HG03442 (cell line): Measurements from ENCODE around the gene SWSAP1.
"Not testable (repeated sequence)": the region's sequence is repeated elsewhere in the genome, so short reads cannot be mapped to it uniquely, and the experiment has no call there.

Source experiments
- ATAC-seq: cut with Tn5 transposase; IDR thresholded peaks from one replicate; pipeline ENCODE4 v1.9.1; 2021; ENCODE audit warnings: mild to moderate bottlenecking, moderate library complexity; ENCODE audit not compliant: unreplicated experiment

Gene SWSAP1

GRCh38 chr19:11354102-11354501 lies 20.4 kb upstream of the SWSAP1 start:
- not testable (repeated sequence) for ATAC-seq

DNA sequence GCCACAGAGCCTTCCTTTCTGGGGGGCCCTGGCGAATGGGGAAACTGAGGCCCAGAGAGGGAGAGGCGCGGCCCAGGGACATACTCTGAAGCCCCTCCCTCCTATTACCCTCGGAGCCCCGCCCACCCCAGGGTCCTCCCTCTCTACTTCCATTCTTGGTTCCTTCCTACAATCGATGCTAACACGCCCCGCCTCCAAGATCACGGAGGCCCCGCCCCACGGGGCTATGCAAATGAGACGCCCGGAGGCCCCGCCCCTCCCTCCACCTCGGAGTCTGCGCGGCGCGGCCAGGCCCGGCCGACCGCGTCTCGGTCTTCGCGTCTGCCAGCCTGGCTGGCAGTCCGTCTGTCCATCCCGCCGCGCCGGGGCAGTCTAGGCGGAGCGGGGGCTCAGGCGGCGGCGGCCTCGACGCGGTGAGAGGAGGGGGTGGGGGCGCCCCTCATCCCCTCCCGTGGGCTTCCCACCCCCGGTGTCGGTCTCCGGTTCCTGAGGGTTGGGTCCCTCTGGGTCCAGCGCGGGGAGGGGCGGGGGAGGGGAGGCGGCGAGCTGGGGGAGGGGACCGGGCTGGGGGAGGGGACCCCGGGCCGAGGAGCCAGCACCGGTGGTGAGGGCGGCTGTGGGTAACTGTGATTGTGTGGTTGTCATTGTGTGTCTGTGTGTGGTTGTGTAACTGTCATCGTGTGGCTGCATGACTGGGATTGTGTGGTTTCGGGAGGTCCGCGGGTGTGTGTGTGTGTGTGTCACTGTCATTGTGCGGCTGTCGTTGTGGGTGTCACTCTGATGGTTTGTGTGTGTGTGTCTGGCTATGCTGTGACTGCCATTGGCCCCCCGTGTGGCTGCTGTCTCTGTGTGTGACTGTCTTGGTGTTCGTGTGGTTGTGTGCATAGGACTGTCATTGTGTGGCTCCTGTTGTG lies 19.0 kb upstream of the SWSAP1 start, which contains the start of gene PLPPR2:
TSS of gene PLPPR2 (plus strand) at position 273 of the 914 bp plus-strand sequence. CDS start 2,242 bp downstream, outside the sequence.
- ATAC-seq = no peak

GRCh38 chr19:11356074-11356397 lies 18.4 kb upstream of the SWSAP1 start:
- ATAC-seq = no peak

DNA sequence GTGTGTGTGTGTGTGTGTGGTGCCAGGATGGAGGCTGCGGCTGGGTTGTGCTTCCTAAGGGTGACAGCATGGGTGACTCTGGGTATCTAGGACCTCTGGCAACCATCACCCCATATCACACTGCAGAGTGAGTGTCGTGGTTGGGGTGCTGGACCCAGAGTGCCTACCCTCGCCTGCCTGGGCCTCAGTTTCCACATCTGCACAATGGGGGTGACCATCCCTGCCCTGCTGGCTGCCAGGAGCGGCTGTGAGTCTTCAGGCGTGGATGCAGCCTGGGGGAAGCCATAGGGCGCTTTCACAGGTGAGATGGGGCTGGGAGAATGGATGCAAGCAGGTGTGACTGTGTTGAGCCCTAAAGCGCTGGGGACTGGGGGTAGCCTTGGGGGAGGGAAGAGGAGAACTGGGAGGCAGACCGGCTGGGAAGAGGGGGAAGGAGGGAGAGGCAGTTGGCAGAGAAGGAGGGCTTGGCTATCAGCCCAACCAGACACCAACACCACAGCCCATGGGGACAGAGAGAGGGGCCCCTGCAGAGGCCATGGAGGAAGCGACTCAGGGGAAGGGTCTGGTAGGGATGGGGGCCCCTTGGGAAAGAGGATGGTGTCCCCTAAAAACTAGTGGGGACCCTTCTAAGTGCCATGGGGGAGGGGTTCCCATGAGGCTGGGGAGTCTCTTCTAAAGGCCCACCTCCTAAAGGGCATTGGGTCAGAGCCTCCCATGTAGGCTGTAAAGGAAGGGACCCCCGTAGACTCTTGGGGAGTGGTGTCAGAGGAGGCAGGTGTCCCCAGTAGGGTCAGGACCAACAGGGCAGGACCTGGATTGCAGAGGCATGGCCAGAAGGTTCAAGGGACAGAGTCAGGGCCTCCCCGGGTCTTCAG lies 17.6 kb upstream of the SWSAP1 start:
- ATAC-seq = no peak

DNA sequence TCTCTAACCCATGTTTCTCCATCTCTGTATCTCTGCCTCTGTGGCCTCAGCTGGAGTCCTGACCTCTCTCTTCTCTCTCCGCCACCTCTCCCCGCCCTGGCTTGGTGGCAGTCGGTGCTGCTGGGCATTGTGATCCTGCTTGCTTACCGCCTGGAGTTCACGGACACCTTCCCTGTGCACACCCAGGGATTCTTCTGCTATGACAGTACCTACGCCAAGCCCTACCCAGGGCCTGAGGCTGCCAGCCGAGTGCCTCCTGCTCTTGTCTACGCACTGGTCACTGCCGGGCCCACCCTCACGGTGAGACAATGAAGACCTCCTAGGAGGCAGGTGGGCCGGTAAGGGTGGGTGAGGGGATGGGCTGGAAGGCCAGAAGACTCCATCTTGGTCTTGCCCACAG lies 15.0 kb upstream of the SWSAP1 start:
- no peak for ATAC-seq

- no peak for ATAC-seq
Observed at GRCh38 chr19:11361037-11361770, 13.3 kb upstream of the SWSAP1 start.

DNA sequence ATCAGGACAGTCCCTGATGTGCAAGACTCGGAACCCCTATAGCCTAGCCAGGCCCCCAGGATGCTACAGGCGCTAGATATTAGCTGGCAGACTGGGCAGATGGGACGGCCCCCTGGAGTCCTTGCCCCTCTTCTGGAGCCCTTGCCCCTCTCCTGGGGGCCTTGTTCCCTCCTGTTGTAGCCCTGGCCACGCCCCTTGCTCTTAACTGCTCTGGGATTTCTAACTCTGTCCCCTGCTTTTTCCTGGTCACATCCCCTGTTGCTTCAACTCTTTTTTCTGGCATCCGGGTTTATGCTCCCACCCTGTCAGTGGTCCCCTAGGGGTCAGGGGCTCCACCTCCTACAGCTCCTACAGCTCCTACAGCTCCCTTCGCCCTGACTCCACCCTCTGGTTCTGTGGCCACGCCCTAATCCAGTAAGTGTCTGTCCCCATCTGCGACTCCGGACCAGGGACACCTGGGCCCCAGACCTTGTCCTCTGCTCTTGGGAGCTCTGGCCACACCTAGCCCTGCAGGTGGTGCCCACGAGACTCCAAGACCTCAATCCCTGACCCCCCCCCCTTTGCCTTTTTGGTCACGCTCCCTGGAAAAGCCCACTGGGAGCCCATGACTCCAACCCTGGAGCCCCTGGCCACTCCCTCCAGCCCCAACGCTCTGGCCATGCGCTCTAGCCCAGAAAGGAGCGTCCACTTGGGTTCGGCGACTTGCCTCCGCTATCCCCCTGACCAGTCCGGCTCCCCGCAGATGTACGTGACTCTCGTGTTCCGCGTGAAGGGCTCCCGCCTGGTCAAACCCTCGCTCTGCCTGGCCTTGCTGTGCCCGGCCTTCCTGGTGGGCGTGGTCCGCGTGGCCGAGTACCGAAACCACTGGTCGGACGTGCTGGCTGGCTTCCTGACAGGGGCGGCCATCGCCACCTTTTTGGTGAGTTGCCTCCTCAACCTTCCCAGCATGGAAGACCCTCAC lies 12.4 kb upstream of the SWSAP1 start:
- ATAC-seq = no peak

DNA sequence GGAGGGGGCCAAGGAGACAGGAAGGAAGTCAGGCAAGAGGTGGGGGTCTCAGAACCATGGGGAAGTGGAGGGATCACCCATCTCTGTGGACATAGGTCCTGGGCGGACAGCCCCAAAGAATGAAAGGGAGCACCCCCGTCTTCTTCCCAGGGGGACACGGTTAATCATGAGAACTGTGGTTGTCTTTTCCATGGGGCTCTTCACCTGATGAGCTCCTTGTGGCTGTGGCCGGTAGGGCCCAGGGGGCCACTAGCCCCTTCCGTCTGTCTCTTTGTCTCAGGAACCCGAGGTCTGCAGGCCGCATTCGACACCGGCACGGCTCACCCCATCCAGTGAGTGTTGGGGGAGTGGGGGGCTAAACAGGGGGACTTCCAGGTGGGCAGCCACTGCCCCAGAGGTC lies 10.6 kb upstream of the SWSAP1 start:
- ATAC-seq = no peak

DNA sequence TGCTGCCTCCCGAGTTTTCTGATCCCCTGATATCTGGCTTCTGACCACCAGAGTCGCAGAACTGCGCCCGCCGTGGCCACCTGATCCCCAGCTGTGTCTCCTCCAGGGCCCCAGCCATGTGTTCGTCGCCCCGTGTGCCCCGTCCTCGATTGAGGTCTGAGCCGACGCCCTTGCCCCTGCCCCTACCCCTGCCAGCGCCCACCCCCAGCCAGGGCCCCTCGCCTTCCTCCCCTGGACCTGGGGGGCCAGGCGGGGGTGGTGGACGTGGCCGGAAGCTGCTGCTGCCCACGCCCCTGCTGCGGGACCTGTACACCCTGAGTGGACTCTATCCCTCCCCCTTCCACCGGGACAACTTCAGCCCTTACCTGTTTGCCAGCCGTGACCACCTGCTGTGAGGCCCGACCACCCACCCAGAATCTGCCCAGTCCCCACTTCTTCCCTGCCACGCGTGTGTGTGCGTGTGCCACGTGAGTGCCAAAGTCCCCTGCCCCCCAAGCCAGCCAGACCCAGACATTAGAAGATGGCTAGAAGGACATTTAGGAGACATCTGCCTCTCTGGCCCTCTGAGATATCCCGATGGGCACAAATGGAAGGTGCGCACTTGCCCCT lies 10.1 kb upstream of the SWSAP1 start:
- ATAC-seq = no peak

DNA sequence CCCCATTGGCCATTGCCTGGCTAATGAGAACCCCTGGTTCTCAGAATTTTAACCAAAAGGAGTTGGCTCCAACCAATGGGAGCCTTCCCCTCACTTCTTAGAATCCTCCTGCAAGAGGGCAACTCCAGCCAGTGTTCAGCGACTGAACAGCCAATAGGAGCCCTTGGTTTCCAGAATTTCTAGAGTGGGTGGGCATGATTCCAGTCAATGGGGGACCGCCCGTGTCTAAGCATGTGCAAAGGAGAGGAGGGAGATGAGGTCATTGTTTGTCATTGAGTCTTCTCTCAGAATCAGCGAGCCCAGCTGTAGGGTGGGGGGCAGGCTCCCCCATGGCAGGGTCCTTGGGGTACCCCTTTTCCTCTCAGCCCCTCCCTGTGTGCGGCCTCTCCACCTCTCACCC lies 9.5 kb upstream of the SWSAP1 start:
- ATAC-seq = no peak

DNA sequence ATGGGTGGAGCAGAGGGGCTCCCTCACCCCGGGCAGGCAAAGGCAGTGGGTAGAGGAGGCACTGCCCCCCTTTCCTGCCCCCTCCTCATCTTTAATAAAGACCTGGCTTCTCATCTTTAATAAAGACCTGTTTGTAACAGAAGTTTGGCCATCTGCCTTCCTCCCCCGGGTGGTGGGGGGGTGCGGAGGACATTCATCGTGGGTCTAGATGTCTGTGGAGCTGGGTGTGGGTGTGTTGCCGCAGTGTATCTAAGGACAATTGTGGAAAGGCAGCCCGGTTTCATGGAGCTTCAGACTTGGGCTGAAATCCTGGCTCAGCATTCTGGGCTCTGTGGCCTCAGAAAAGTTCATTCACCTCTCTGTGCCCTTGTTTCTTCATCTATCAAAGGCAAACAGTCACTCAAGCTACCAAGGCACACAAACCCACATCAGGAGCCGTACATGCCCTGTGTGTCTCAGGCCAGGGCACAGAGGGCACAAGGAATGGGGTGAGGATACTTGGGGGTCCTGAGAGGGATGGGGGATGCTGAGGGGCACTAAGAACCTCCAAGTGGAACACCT lies 8.8 kb upstream of the SWSAP1 start:
- ATAC-seq = no peak

GRCh38 chr19:11367528-11367927 lies 6.9 kb upstream of the SWSAP1 start:
- ATAC-seq = no peak

- no peak for ATAC-seq
Observed at GRCh38 chr19:11370744-11371143, 3.7 kb upstream of the SWSAP1 start.

DNA sequence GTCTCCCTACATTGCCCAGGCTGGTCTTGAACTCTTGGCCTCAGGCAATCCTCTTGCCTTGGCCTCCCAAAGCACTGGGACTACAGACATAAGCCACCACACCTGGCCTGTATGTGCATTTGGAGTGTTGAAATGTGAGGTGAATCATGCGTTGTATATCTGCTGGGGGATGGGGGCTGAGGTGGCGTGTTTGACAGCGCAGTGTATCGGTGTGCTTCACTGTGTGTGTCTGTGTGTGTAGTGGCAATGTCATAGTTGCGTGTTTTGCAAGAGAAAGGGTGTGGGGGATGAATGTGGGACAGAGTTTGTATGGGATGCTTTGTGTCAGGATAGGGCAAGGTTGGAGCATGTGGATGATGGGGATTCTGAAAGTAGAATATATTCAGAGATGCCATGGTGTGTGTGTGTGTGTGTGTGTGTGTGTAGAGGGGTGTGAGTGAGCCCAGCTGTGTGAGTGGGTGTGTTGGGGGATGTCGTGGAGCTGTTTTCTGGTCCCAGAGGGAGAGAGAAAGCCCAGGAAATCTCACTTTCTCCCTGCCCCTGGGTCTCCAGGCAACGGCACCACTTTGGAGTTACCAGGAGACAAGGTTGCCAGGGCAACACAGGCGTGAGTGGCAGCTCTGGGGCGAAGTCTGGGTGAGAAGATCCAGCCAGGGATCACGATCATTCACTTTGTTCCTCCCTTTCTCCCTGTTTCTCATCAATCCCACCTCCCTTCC lies 1.1 kb upstream of the SWSAP1 start:
- ATAC-seq = no peak

DNA sequence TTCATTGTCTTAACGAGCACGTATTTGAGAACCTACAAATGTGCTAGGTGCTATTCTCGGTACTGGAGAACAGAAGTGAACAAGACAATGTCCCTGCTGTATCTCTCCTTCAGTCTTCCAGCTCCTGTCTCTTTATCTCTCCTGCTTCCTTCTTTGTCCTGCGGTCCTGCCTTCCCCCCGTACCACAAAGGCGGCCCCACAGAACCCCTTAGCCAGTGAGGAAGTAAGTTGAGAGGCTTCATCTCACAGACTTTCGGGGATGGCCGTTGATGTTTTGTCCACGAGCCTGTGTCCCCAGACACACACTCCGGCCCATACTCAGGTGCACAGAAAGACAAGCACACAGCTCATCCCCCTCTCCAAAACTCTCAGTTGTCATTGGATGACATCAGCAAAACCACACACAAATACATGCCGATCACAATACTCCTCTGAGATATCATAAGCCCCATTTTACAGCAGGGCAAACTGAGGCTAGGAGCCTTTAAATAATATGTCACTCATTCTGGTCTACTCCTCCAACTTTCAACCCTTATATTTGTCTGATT lies 507 bp upstream of the SWSAP1 start:
- no peak for ATAC-seq

DNA sequence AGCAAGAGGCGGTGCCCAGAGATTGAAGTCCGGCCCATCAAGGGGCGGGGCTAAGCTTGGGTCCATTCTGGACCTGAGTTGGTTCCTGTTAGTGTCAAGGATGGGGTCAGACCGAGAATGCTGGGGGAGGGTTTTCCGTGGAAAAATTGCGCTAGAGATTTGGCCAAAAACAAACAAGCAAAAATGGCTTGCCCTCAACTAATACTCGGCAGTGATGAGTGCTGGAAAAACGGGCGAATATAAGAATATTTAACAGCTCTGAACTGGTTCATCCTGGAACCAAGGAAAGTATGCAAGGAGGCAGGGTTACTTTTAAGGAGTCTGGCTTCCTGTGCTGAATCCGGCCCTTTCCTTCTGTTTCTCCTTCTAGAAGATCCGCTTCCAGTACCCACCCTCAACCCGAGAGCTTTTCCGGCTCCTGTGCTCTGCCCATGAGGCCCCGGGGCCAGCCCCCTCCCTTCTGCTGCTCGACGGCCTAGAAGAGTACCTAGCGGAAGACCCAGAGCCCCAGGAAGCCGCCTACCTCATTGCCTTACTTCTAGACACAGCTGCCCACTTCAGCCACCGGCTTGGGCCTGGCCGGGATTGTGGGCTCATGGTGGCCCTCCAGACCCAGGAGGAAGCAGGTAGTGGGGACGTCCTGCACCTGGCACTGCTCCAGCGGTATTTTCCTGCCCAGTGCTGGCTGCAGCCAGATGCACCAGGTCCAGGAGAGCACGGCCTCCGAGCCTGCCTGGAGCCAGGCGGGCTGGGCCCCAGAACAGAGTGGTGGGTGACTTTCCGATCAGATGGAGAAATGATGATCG lies 880 bp downstream of the SWSAP1 start:
- ATAC-seq = no peak

DNA sequence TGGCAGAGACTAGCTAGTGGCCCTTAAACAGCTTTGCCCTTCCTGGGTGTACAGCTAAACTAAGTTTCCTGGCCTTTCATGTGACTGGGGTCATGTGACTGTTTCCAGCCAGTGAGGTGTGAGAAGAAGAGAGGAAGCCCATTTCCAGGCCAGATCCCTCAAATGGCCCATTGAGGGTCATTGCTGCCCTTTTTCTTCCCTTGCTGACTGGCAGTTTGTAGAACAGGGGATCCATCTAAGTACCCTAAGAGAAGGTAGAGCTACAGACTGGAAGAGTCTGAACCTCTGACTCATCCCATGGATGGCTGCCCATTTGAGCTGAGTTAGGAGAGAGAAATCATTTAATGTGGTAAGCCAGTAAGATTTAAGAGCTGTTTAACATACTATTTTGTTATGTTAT lies 2.8 kb downstream of the SWSAP1 start:
- no peak for ATAC-seq

DNA sequence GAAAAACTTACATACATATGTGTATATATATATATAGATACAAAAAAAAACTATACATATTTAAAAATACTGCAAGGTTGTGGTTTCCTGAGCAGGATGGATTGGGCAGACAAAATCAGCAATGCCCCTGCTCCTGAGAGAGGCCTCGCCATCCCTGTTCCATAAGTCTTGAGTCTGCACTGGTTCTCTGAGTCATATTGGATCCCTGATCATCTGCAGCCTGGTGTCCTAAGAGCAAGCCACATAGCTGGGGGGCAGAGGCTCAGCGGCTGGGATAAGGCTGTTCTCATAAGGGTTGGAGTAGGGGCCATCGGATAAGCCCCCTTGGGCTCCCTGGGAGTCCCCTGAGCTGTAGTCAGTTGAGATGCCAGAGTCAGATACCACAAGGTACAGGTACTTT lies 3.3 kb downstream of the SWSAP1 start:
- ATAC-seq = no peak
